H9 (cell line): ENCODE results near the gene ANGEL1. TPM values are rescaled to one million over a fixed set of nuclear protein-coding genes. Genes with fewer than 3 reads are reported as not detected.

ENCODE experiments used
- DNase-seq: peaks from one replicate; pipeline ENCODE4 v3.0.0-alpha.2; 2017
- H2AFZ ChIP-seq: one replicate; pipeline ENCODE4 v1.6.1; 2013; ENCODE audit warnings: mild to moderate bottlenecking, low read length, control low read depth, moderate library complexity
- H2AK5ac ChIP-seq: 2 replicates; pipeline ENCODE4 v1.6.1; 2013; ENCODE audit warnings: low read length, control low read depth, mixed read lengths; ENCODE audit not compliant: insufficient read length
- H2BK120ac ChIP-seq: one replicate; pipeline ENCODE4 v1.6.1; 2013; ENCODE audit warnings: low read depth, mild to moderate bottlenecking, low read length, control low read depth, inconsistent platforms; ENCODE audit not compliant: poor library complexity, severe bottlenecking
- H2BK12ac ChIP-seq: 2 replicates; pipeline ENCODE4 v1.6.1; 2013; ENCODE audit warnings: low read length, control low read depth, mixed read lengths, low read depth; ENCODE audit not compliant: insufficient read length
- H2BK15ac ChIP-seq: 2 replicates; pipeline ENCODE4 v1.6.1; 2013; ENCODE audit warnings: low read depth, low read length, control low read depth
- H2BK20ac ChIP-seq: one replicate; pipeline ENCODE4 v1.6.1; 2013; ENCODE audit warnings: low read depth, mild to moderate bottlenecking, low read length, control low read depth, inconsistent platforms; ENCODE audit not compliant: poor library complexity, severe bottlenecking
- H2BK5ac ChIP-seq: 2 replicates; pipeline ENCODE4 v1.6.1; 2013; ENCODE audit warnings: low read length, control low read depth, mixed read lengths; ENCODE audit not compliant: insufficient read length
- H3K14ac ChIP-seq: 2 replicates; pipeline ENCODE4 v1.6.1; 2013; ENCODE audit warnings: low read length, control low read depth; ENCODE audit not compliant: insufficient read depth
- H3K18ac ChIP-seq: 2 replicates; pipeline ENCODE4 v1.6.1; 2013; ENCODE audit warnings: low read depth, mild to moderate bottlenecking, mixed read lengths, low read length, control low read depth; ENCODE audit not compliant: insufficient read length
- H3K23ac ChIP-seq: 2 replicates; pipeline ENCODE4 v1.6.1; 2013; ENCODE audit warnings: low read length, control low read depth, mixed read lengths, low read depth; ENCODE audit not compliant: insufficient read length
- H3K23me2 ChIP-seq: 2 replicates; pipeline ENCODE4 v1.6.1; 2013; ENCODE audit warnings: low read depth, mild to moderate bottlenecking, mixed read lengths, low read length, control low read depth; ENCODE audit not compliant: insufficient read length, poor library complexity, severe bottlenecking
- H3K27ac ChIP-seq: 2 replicates; pipeline ENCODE4 v1.5.1; 2013; ENCODE audit warnings: low read length, control low read depth, mixed read lengths, low read depth; ENCODE audit not compliant: insufficient read length
- H3K27me3 ChIP-seq: 2 replicates; pipeline ENCODE4 v1.6.1; 2013; ENCODE audit warnings: low read length, control low read depth, inconsistent platforms; ENCODE audit not compliant: insufficient read depth
- H3K4ac ChIP-seq: 2 replicates; pipeline ENCODE4 v1.6.1; 2013; ENCODE audit warnings: low read depth, mild to moderate bottlenecking, control low read depth, inconsistent platforms, low read length, moderate library complexity
- H3K4me1 ChIP-seq: 2 replicates; pipeline ENCODE4 v1.6.1; 2013; ENCODE audit warnings: low read length, control low read depth, inconsistent platforms; ENCODE audit not compliant: insufficient read depth
- H3K4me2 ChIP-seq: 2 replicates; pipeline ENCODE4 v1.6.1; 2013; ENCODE audit warnings: low read length, control low read depth, mixed read lengths; ENCODE audit not compliant: insufficient read length, insufficient read depth
- H3K56ac ChIP-seq: 2 replicates; pipeline ENCODE4 v1.6.1; 2013; ENCODE audit warnings: low read depth, mild to moderate bottlenecking, mixed read lengths, low read length, control low read depth; ENCODE audit not compliant: insufficient read length
- H3K79me1 ChIP-seq: 2 replicates; pipeline ENCODE4 v1.6.1; 2013; ENCODE audit warnings: low read depth, mild to moderate bottlenecking, moderate library complexity, low read length, control low read depth, inconsistent platforms; ENCODE audit not compliant: insufficient read depth, poor library complexity, severe bottlenecking
- H3K79me2 ChIP-seq: 2 replicates; pipeline ENCODE4 v1.6.1; 2013; ENCODE audit warnings: low read length, control low read depth, inconsistent platforms; ENCODE audit not compliant: insufficient read depth
- H3K9ac ChIP-seq: 2 replicates; pipeline ENCODE4 v1.6.1; 2013; ENCODE audit warnings: low read length, control low read depth, mixed read lengths; ENCODE audit not compliant: insufficient read length; ENCODE audit errors: extremely low read depth
- H3K9me3 ChIP-seq: one replicate; pipeline ENCODE4 v1.6.1; 2013; ENCODE audit warnings: low read depth, low read length, inconsistent platforms; ENCODE audit not compliant: control insufficient read depth
- H3T11ph ChIP-seq: one replicate; pipeline ENCODE4 v1.6.1; 2013; ENCODE audit warnings: mild to moderate bottlenecking, low read length, control low read depth, inconsistent platforms
- H4K20me1 ChIP-seq: one replicate; pipeline ENCODE4 v1.6.1; 2013; ENCODE audit not compliant: control insufficient read depth, insufficient read length, insufficient read depth
- H4K5ac ChIP-seq: 2 replicates; pipeline ENCODE4 v1.6.1; 2013; ENCODE audit warnings: low read depth, mild to moderate bottlenecking, mixed read lengths, low read length, control low read depth; ENCODE audit not compliant: insufficient read length
- H4K8ac ChIP-seq: replicated peaks from 2 replicates; pipeline ENCODE4 v1.6.1; 2013; ENCODE audit warnings: low read length, control low read depth, mixed read lengths, low read depth; ENCODE audit not compliant: insufficient read length
- H4K91ac ChIP-seq: 2 replicates; pipeline ENCODE4 v1.6.1; 2013; ENCODE audit warnings: low read depth, mild to moderate bottlenecking, moderate library complexity, mixed read lengths, low read length, control low read depth; ENCODE audit not compliant: insufficient read length
- H3K27ac Mint-ChIP-seq, 3 experiments: 2 replicates in 2 of 3; 3 replicates in 1 of 3; pipeline ENCODE4 v1.8.0; 2020 to 2021; ENCODE audit warnings: mixed read lengths in 3 of 3, mild to moderate bottlenecking in 1 of 3, moderate library complexity in 1 of 3
- H3K27me3 Mint-ChIP-seq: 2 replicates; pipeline ENCODE4 v1.8.0; 2021; ENCODE audit warnings: low read depth, mild to moderate bottlenecking, moderate library complexity, mixed read lengths
- H3K36me3 Mint-ChIP-seq, 3 experiments: 2 replicates in 2 of 3; 3 replicates in 1 of 3; pipeline ENCODE4 v1.8.0; 2020 to 2021; ENCODE audit warnings: low read depth in 3 of 3, mixed read lengths in 3 of 3; ENCODE audit not compliant: insufficient read depth in 1 of 3
- H3K4me1 Mint-ChIP-seq, 2 experiments: 2 replicates each; pipeline ENCODE4 v1.8.0; 2020; ENCODE audit warnings: mixed read lengths in 2 of 2
- H3K4me3 Mint-ChIP-seq, 2 experiments: 2 replicates in 1 of 2; 3 replicates in 1 of 2; pipeline ENCODE4 v1.8.0; 2020 to 2021; ENCODE audit warnings: mild to moderate bottlenecking in 2 of 2, mixed read lengths in 2 of 2, moderate library complexity in 1 of 2
- H3K9me3 Mint-ChIP-seq, 2 experiments: 2 replicates in 1 of 2; 3 replicates in 1 of 2; pipeline ENCODE4 v1.8.0; 2020; ENCODE audit warnings: mild to moderate bottlenecking in 2 of 2, mixed read lengths in 2 of 2, moderate library complexity in 1 of 2
- WGBS: extraction: QIAGEN DNeasy Blood & Tissue Kit; methylation state at CpG from one replicate; pipeline ENCODE4 v1.1.7; 2013; ENCODE audit warnings: missing lambda C conversion rate, low lambda C conversion rate, mixed read lengths; ENCODE audit not compliant: insufficient read length; ENCODE audit errors: extremely low coverage; 5-methylcytosine and 5-hydroxymethylcytosine counted together
- total RNA-seq: library from RNA; stranded (reverse); gene quantifications from 2 replicates; pipeline ENCODE4 v1.2.1, GENCODE V29; 2021
- TF ChIP-seq, protein P1 (sequence below): fragments of 200-600 bp; sonication (generic); conservative IDR thresholded peaks from 3 replicates; pipeline ENCODE4 v1.8.0; 2021; ENCODE audit warnings: antibody characterized with exemption, mild to moderate bottlenecking

Gene ANGEL1
- total RNA-seq, 1 experiment from 2014 or later = 21.5 TPM

- Histone ChIP-seq H3K56ac (no peak overlapping the region), H2AFZ (no peak overlapping the region), H3K79me1 (no peaks in the 10 kb centered on the region), H3K14ac (no peak overlapping the region), H2AK5ac (no peak overlapping the region), H4K20me1 (no peaks in the 10 kb centered on the region), H3T11ph (no peak overlapping the region), H3K4me2 (no peak overlapping the region), H4K5ac (no peak overlapping the region), H4K8ac (no peak overlapping the region), H2BK20ac (no peak overlapping the region), H3K23me2 (no peaks in the 10 kb centered on the region), H3K18ac (no peak overlapping the region), H3K27ac (no peak overlapping the region), H3K4ac (no peak overlapping the region), H2BK12ac (no peak overlapping the region), H2BK5ac (no peak overlapping the region), H2BK120ac (no peak overlapping the region), H4K91ac (no peak overlapping the region), H3K23ac (no peak overlapping the region), H3K27me3 (peaks cover 11% of the 10 kb centered on the region; the same call in 1 of the 2 replicates), H2BK15ac (no peak overlapping the region), H3K79me2 (no peaks in the 10 kb centered on the region), H3K4me1 (no peaks in the 10 kb centered on the region), H3K9ac (no peak overlapping the region), H3K9me3 (no peaks in the 10 kb centered on the region)
- no peak overlapping the region for H3K4me3 Mint-ChIP-seq
- TF ChIP-seq, protein P1, sequence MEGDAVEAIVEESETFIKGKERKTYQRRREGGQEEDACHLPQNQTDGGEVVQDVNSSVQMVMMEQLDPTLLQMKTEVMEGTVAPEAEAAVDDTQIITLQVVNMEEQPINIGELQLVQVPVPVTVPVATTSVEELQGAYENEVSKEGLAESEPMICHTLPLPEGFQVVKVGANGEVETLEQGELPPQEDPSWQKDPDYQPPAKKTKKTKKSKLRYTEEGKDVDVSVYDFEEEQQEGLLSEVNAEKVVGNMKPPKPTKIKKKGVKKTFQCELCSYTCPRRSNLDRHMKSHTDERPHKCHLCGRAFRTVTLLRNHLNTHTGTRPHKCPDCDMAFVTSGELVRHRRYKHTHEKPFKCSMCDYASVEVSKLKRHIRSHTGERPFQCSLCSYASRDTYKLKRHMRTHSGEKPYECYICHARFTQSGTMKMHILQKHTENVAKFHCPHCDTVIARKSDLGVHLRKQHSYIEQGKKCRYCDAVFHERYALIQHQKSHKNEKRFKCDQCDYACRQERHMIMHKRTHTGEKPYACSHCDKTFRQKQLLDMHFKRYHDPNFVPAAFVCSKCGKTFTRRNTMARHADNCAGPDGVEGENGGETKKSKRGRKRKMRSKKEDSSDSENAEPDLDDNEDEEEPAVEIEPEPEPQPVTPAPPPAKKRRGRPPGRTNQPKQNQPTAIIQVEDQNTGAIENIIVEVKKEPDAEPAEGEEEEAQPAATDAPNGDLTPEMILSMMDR = no peak
- H3K4me1 Mint-ChIP-seq = peaks cover 3 to 4% of the 10 kb centered on the region in 2 experiments
- no peak for DNase-seq
- H3K36me3 Mint-ChIP-seq = no peaks in the 10 kb centered on the region; a peak in 1 of 7 replicates
- H3K27me3 Mint-ChIP-seq = peaks cover 50% of the 10 kb centered on the region
- WGBS = no CpG with 5 or more reads among the region's 9 CpGs
- H3K27ac Mint-ChIP-seq = no peak overlapping the region
- H3K9me3 Mint-ChIP-seq = peaks cover 3 to 4% of the 10 kb centered on the region in 2 experiments; a peak in 1 of 5 replicates
Measured at GRCh38 chr14:76755610-76756370, 56.9 kb downstream of the ANGEL1 start.
